GM23338 (cell line): ENCODE measurements around the gene DOLPP1. TPM values are rescaled to one million over a fixed set of nuclear protein-coding genes. Genes with fewer than 3 reads are reported as not detected.

Experiments used
- ATAC-seq: fragments of 200-7000 bp; cut with Tn5 transposase; 3 replicates; pipeline ENCODE4 v1.9.1; 2020
- DNase-seq: peaks from one replicate; pipeline ENCODE4 v3.0.0-alpha.2; 2015; ENCODE audit warnings: low spot score
- H2AFZ ChIP-seq: fragments of 200-600 bp; sonication (generic); 2 replicates; pipeline ENCODE4 v1.8.0; 2016; ENCODE audit warnings: antibody characterized with exemption, mild to moderate bottlenecking, moderate library complexity
- H3F3A ChIP-seq: fragments of 200-600 bp; sonication (generic); replicated peaks from 2 replicates; pipeline ENCODE4 v1.8.0; 2017; ENCODE audit warnings: antibody characterized with exemption, mixed run types, low read depth
- H3K27ac ChIP-seq: fragments of 200-600 bp; sonication (generic); 2 replicates; pipeline ENCODE4 v1.6.1; 2016; ENCODE audit warnings: low read depth
- H3K27me3 ChIP-seq: fragments of 200-600 bp; sonication (generic); 2 replicates; pipeline ENCODE4 v1.8.0; 2016; ENCODE audit warnings: mild to moderate bottlenecking, mixed run types, moderate library complexity; ENCODE audit not compliant: insufficient read depth
- H3K36me3 ChIP-seq: fragments of 200-600 bp; sonication (generic); 2 replicates; pipeline ENCODE4 v1.8.0; 2016; ENCODE audit warnings: mild to moderate bottlenecking; ENCODE audit not compliant: insufficient read depth
- H3K4me1 ChIP-seq: fragments of 200-600 bp; sonication (generic); 2 replicates; pipeline ENCODE4 v1.8.0; 2016; ENCODE audit warnings: mild to moderate bottlenecking, moderate library complexity; ENCODE audit not compliant: insufficient read depth
- H3K4me2 ChIP-seq: fragments of 200-600 bp; sonication (generic); 2 replicates; pipeline ENCODE4 v1.7.1; 2017; ENCODE audit warnings: mixed run types
- H3K4me3 ChIP-seq: fragments of 200-600 bp; sonication (generic); 2 replicates; pipeline ENCODE4 v1.6.1; 2016; ENCODE audit warnings: mixed run types
- H3K79me2 ChIP-seq: fragments of 200-600 bp; sonication (generic); replicated peaks from 2 replicates; pipeline ENCODE4 v1.8.0; 2017; ENCODE audit warnings: mild to moderate bottlenecking; ENCODE audit not compliant: insufficient read depth
- H3K9me2 ChIP-seq: fragments of 200-600 bp; sonication (generic); 2 replicates; pipeline ENCODE4 v1.8.0; 2017; ENCODE audit not compliant: insufficient read depth
- H4K20me1 ChIP-seq: fragments of 200-600 bp; sonication (generic); replicated peaks from 2 replicates; pipeline ENCODE4 v1.8.0; 2017; ENCODE audit warnings: mild to moderate bottlenecking; ENCODE audit not compliant: insufficient read depth
- H3K27ac Mint-ChIP-seq: 2 replicates; pipeline ENCODE4 v1.8.0; 2020; ENCODE audit warnings: inconsistent platforms, mild to moderate bottlenecking, moderate library complexity, mixed read lengths
- H3K27me3 Mint-ChIP-seq: 3 replicates; pipeline ENCODE4 v1.8.0; 2022; ENCODE audit warnings: low read depth, mild to moderate bottlenecking, moderate library complexity, mixed read lengths, inconsistent platforms; ENCODE audit not compliant: insufficient read depth, poor library complexity
- H3K36me3 Mint-ChIP-seq: 3 replicates; pipeline ENCODE4 v1.8.0; 2021; ENCODE audit warnings: low read depth, mild to moderate bottlenecking, inconsistent platforms, moderate library complexity, mixed read lengths
- H3K4me1 Mint-ChIP-seq: 3 replicates; pipeline ENCODE4 v1.8.0; 2020; ENCODE audit warnings: mild to moderate bottlenecking, inconsistent platforms, mixed read lengths
- H3K4me3 Mint-ChIP-seq: 3 replicates; pipeline ENCODE4 v1.8.0; 2021; ENCODE audit warnings: moderate library complexity, mild to moderate bottlenecking, inconsistent platforms, mixed read lengths
- H3K9me3 Mint-ChIP-seq: 3 replicates; pipeline ENCODE4 v1.8.0; 2020; ENCODE audit warnings: moderate library complexity, mild to moderate bottlenecking, inconsistent platforms, mixed read lengths
- CREB1 ChIP-seq: fragments of 250-450 bp; sonication (Bioruptor Pico); IDR thresholded peaks from 2 replicates; pipeline ENCODE4 v1.5.0; 2020; ENCODE audit warnings: low read depth, mild to moderate bottlenecking, moderate library complexity
- EZH2 ChIP-seq: fragments of 200-600 bp; sonication (generic); IDR thresholded peaks from one replicate; pipeline ENCODE4 v1.8.0; 2017; ENCODE audit warnings: antibody characterized with exemption, mild to moderate bottlenecking, low read depth; ENCODE audit not compliant: unreplicated experiment
- EZH2phosphoT487 ChIP-seq: fragments of 200-600 bp; sonication (generic); IDR thresholded peaks from one replicate; pipeline ENCODE4 v1.8.1; 2018; ENCODE audit warnings: antibody characterized with exemption; ENCODE audit not compliant: unreplicated experiment
- JUNB ChIP-seq: IDR thresholded peaks from one replicate; pipeline ENCODE4 v1.6.1; 2016; ENCODE audit warnings: antibody characterized with exemption; ENCODE audit not compliant: unreplicated experiment
- NANOG ChIP-seq: IDR thresholded peaks from 2 replicates; pipeline ENCODE4 v1.6.1; 2016; ENCODE audit warnings: antibody characterized with exemption, borderline replicate concordance
- POLR2AphosphoS5 ChIP-seq: IDR thresholded peaks from 2 replicates; pipeline ENCODE4 v1.6.1; 2016; ENCODE audit warnings: antibody characterized with exemption, low read depth
- REST ChIP-seq: IDR thresholded peaks from one replicate; pipeline ENCODE4 v1.6.1; 2018; ENCODE audit warnings: antibody characterized with exemption; ENCODE audit not compliant: unreplicated experiment
- STAT1 ChIP-seq: IDR thresholded peaks from one replicate; pipeline ENCODE4 v1.6.1; 2016; ENCODE audit warnings: antibody characterized with exemption; ENCODE audit not compliant: unreplicated experiment
- ZNF114 ChIP-seq: fragments of 250-450 bp; sonication (Bioruptor Pico); IDR thresholded peaks from 2 replicates; pipeline ENCODE4 v1.5.0; 2020; ENCODE audit warnings: mild to moderate bottlenecking, moderate library complexity
- polyA plus RNA-seq: library from polyadenylated mRNA; unstranded; fragments of >200 nt; fragmentation: Nextera tagmentation; extraction: Ambion mirVana; gene quantifications from 2 replicates; pipeline ENCODE4 v1.2.1, GENCODE V29; 2016
- total RNA-seq: library from RNA; depleted of rRNA; stranded (reverse); fragments of >200 nt; shearing (Covaris generic); gene quantifications from 2 replicates; pipeline ENCODE4 v1.2.3, GENCODE V29; 2014
- TF ChIP-seq, protein P1 (sequence below): IDR thresholded peaks from 2 replicates; pipeline ENCODE4 v1.6.1; 2016; ENCODE audit warnings: antibody characterized with exemption
- TF ChIP-seq, protein P2 (sequence below), 2 experiments: fragments of 200-600 bp in 1 of 2; sonication (generic) in 1 of 2; conservative IDR thresholded peaks; 2 replicates each; pipeline versions ENCODE4 v1.5.1 to v1.6.1; 2016 to 2017; ENCODE audit warnings: antibody characterized with exemption in 2 of 2, low read depth in 2 of 2, mild to moderate bottlenecking in 2 of 2, moderate library complexity in 1 of 2

Gene DOLPP1
- total and polyA plus RNA-seq, 2 experiments from 2014 or later = 23.3 to 31.9 TPM

GRCh38 chr9:129060991-129061390, 19.9 kb upstream of the DOLPP1 start:
- no peaks in the 10 kb centered on the region for H4K20me1 ChIP-seq
- no peaks in the 10 kb centered on the region for H3K9me2 ChIP-seq
- no peak overlapping the region for H3K4me2 ChIP-seq
- H3K4me3 Mint-ChIP-seq = no peak overlapping the region
- H3K4me1 ChIP-seq = no peaks in the 10 kb centered on the region
- no peak overlapping the region for H2AFZ ChIP-seq
- no peaks in the 10 kb centered on the region for H3K79me2 ChIP-seq
- H3K9me3 Mint-ChIP-seq = no peaks in the 10 kb centered on the region
- no peak overlapping the region for H3K27ac ChIP-seq
- DNase-seq (no peak), ATAC-seq (no peak)
- TF ChIP-seq, protein P1, sequence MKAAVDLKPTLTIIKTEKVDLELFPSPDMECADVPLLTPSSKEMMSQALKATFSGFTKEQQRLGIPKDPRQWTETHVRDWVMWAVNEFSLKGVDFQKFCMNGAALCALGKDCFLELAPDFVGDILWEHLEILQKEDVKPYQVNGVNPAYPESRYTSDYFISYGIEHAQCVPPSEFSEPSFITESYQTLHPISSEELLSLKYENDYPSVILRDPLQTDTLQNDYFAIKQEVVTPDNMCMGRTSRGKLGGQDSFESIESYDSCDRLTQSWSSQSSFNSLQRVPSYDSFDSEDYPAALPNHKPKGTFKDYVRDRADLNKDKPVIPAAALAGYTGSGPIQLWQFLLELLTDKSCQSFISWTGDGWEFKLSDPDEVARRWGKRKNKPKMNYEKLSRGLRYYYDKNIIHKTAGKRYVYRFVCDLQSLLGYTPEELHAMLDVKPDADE = no peak
- no peak for TF ChIP-seq EZH2
- TF ChIP-seq REST = no peak
- TF ChIP-seq NANOG = no peak
- TF ChIP-seq, protein P2, sequence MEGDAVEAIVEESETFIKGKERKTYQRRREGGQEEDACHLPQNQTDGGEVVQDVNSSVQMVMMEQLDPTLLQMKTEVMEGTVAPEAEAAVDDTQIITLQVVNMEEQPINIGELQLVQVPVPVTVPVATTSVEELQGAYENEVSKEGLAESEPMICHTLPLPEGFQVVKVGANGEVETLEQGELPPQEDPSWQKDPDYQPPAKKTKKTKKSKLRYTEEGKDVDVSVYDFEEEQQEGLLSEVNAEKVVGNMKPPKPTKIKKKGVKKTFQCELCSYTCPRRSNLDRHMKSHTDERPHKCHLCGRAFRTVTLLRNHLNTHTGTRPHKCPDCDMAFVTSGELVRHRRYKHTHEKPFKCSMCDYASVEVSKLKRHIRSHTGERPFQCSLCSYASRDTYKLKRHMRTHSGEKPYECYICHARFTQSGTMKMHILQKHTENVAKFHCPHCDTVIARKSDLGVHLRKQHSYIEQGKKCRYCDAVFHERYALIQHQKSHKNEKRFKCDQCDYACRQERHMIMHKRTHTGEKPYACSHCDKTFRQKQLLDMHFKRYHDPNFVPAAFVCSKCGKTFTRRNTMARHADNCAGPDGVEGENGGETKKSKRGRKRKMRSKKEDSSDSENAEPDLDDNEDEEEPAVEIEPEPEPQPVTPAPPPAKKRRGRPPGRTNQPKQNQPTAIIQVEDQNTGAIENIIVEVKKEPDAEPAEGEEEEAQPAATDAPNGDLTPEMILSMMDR (conservative IDR thresholded peaks at IDR 0.05; ENCODE audit: low read depth in 2 of 2) = no peak
- TF ChIP-seq CREB1 = no peak
- no peak for TF ChIP-seq POLR2AphosphoS5
- TF ChIP-seq ZNF114 (CRISPR knock-in tag) = no peak
- no peak for TF ChIP-seq JUNB
- TF ChIP-seq EZH2phosphoT487 = no peak
- no peak for TF ChIP-seq STAT1
- H3K27ac Mint-ChIP-seq = no peak overlapping the region
- H3K36me3 Mint-ChIP-seq = peaks cover 39% of the 10 kb centered on the region
- H3K27me3 ChIP-seq = no peaks in the 10 kb centered on the region
- H3F3A ChIP-seq = no peaks in the 10 kb centered on the region
- H3K4me3 ChIP-seq = no peak overlapping the region
- no peaks in the 10 kb centered on the region for H3K4me1 Mint-ChIP-seq
- H3K36me3 ChIP-seq = no peaks in the 10 kb centered on the region; the same call in 1 of the 2 replicates
- peaks cover 1% of the 10 kb centered on the region for H3K27me3 Mint-ChIP-seq
